ENCODE measurements around the gene LRP8.

LRP8 gene

GRCh38 chr1:53256511-53257453 is 71.1 kb downstream of the LRP8 start:
- DNase-seq = no peak

GRCh38 chr1:53255031-53255430 is 72.8 kb downstream of the LRP8 start:
- DNase-seq = no peak

- DNase-seq = no peak
Observed at GRCh38 chr1:53254011-53254640, 73.7 kb downstream of the LRP8 start.

- no peak for DNase-seq
Observed at GRCh38 chr1:53250325-53250724, 77.5 kb downstream of the LRP8 start.

GRCh38 chr1:53249706-53250105 is 78.2 kb downstream of the LRP8 start:
- DNase-seq = no peak

GRCh38 chr1:53246261-53247134 is 81.4 kb downstream of the LRP8 start:
- no peak for DNase-seq

GRCh38 chr1:53244141-53244540 is 83.7 kb downstream of the LRP8 start:
- no peak for DNase-seq

- DNase-seq = no peak
Observed at GRCh38 chr1:53242381-53242780, 85.5 kb downstream of the LRP8 start.

- DNase-seq = no peak
Observed at GRCh38 chr1:53241828-53242227, 86.0 kb downstream of the LRP8 start.

GRCh38 chr1:53238197-53239155 is 89.4 kb downstream of the LRP8 start, which contains the start of gene MAGOH:
Gene MAGOH, minus strand, starts transcription at chr1:53238518. Its CDS starts 70 bp downstream, at chr1:53238448.
- peak; percentile 98 for DNase-seq

- no peak for DNase-seq
Observed at GRCh38 chr1:53237638-53238037, 90.2 kb downstream of the LRP8 start.

- no peak for DNase-seq
Observed at GRCh38 chr1:53220962-53221286, 106.9 kb downstream of the LRP8 start.

- peak; percentile 95 for DNase-seq
Observed at GRCh38 chr1:53220171-53220961, 107.5 kb downstream of the LRP8 start, which contains the start of gene CZIB. Gene CZIB, minus strand, starts transcription at chr1:53220634. Its CDS starts 59 bp downstream, at chr1:53220575.

- no peak for DNase-seq
Observed at GRCh38 chr1:53219711-53220110, 108.2 kb downstream of the LRP8 start.

GRCh38 chr1:53218201-53218600 is 109.7 kb downstream of the LRP8 start:
- DNase-seq = no peak

- DNase-seq = no peak
Observed at GRCh38 chr1:53214376-53214940, 113.4 kb downstream of the LRP8 start.

- no peak for DNase-seq
Observed at GRCh38 chr1:53210954-53211353, 116.9 kb downstream of the LRP8 start.

GRCh38 chr1:53210352-53210751 is 117.5 kb downstream of the LRP8 start:
- no peak for DNase-seq

- no peak for DNase-seq
Observed at GRCh38 chr1:53207726-53208125, 120.1 kb downstream of the LRP8 start.

GRCh38 chr1:53206735-53207379 is 121.0 kb downstream of the LRP8 start:
- no peak for DNase-seq
